ENCODE data around the gene IL2RA. TPM values are rescaled to one million over a fixed set of nuclear protein-coding genes. Genes with fewer than 3 reads are reported as not detected.

IL2RA gene
- total RNA-seq, 1 experiment from 2014 or later = not detected

- TF ChIP-seq EZH2phosphoT487 (IDR thresholded peaks at IDR 0.05; ENCODE audit: borderline replicate concordance, low read length) (no peak), CTCF (conservative IDR thresholded peaks at IDR 0.05; ENCODE audit: low read depth, low read length) (no peak), EZH2 (IDR thresholded peaks at IDR 0.05; ENCODE audit: low read length, unreplicated experiment) (no peak)
- intact Hi-C loops (cut with micrococcal nuclease) = no loop called here
- H3F3A ChIP-seq (ENCODE audit: low read length, unreplicated experiment) = no peaks in the 10 kb centered on the region
- no peaks in the 10 kb centered on the region for H3K79me2 ChIP-seq (ENCODE audit: low read length)
- no peaks in the 10 kb centered on the region for H3K27me3 ChIP-seq (ENCODE audit: low read length)
- no peak overlapping the region for H3K9ac ChIP-seq (ENCODE audit: low read length)
- CTCF ChIA-PET = no interaction called here
- no peaks in the 10 kb centered on the region for H4K20me1 ChIP-seq (ENCODE audit: low read length)
- no peaks in the 10 kb centered on the region for H3K4me1 ChIP-seq (ENCODE audit: insufficient read depth, low read length)
- POLR2A ChIA-PET (ENCODE audit: unreplicated experiment) = no interaction called here
- H3K9me3 ChIP-seq (ENCODE audit: low read length) = no peaks in the 10 kb centered on the region
- no peak overlapping the region for H3K4me3 ChIP-seq (ENCODE audit: low read length)
- H3K36me3 ChIP-seq (ENCODE audit: low read depth, low read length) = no peaks in the 10 kb centered on the region
- H3K4me2 ChIP-seq (ENCODE audit: low read length) = no peak overlapping the region
- no TSS peak for BruUV-seq (replicated peaks)
- DNase-seq (no peak), ATAC-seq (no peak)
- no peak overlapping the region for H3K27ac ChIP-seq (ENCODE audit: low read length)
- H2AFZ ChIP-seq (ENCODE audit: low read length) = no peak overlapping the region
- no peaks in the 10 kb centered on the region for H3K9me2 ChIP-seq (replicated peaks; ENCODE audit: low read length)
Observed at GRCh38 chr10:5996696-5997095, 65.5 kb downstream of the IL2RA start.

- Histone ChIP-seq H3K36me3 (ENCODE audit: low read depth, low read length) (no peaks in the 10 kb centered on the region), H3K27me3 (ENCODE audit: low read length) (no peaks in the 10 kb centered on the region), H3K79me2 (ENCODE audit: low read length) (no peaks in the 10 kb centered on the region), H3K4me2 (ENCODE audit: low read length) (no peak overlapping the region), H2AFZ (ENCODE audit: low read length) (no peak overlapping the region), H3K4me1 (ENCODE audit: insufficient read depth, low read length) (no peaks in the 10 kb centered on the region), H3K9me3 (ENCODE audit: low read length) (no peaks in the 10 kb centered on the region), H4K20me1 (ENCODE audit: low read length) (no peaks in the 10 kb centered on the region), H3F3A (ENCODE audit: low read length, unreplicated experiment) (no peaks in the 10 kb centered on the region), H3K27ac (ENCODE audit: low read length) (no peak overlapping the region), H3K4me3 (ENCODE audit: low read length) (no peak overlapping the region), H3K9me2 (replicated peaks; ENCODE audit: low read length) (no peaks in the 10 kb centered on the region), H3K9ac (ENCODE audit: low read length) (no peak overlapping the region)
- no TSS peak for BruUV-seq (replicated peaks)
- ChIA-PET CTCF (no interaction called here), POLR2A (ENCODE audit: unreplicated experiment) (no interaction called here)
- TF ChIP-seq CTCF (conservative IDR thresholded peaks at IDR 0.05; ENCODE audit: low read depth, low read length) (no peak), EZH2 (IDR thresholded peaks at IDR 0.05; ENCODE audit: low read length, unreplicated experiment) (no peak), EZH2phosphoT487 (IDR thresholded peaks at IDR 0.05; ENCODE audit: borderline replicate concordance, low read length) (no peak)
- ATAC-seq (no peak), DNase-seq (no peak)
- intact Hi-C loops (cut with micrococcal nuclease) = no loop called here
Observed at GRCh38 chr10:5992398-5992797, 69.8 kb downstream of the IL2RA start.

- no peak for TF ChIP-seq CTCF (conservative IDR thresholded peaks at IDR 0.05; ENCODE audit: low read depth, low read length)
- no peak for TF ChIP-seq EZH2 (IDR thresholded peaks at IDR 0.05; ENCODE audit: low read length, unreplicated experiment)
- no peak for TF ChIP-seq EZH2phosphoT487 (IDR thresholded peaks at IDR 0.05; ENCODE audit: borderline replicate concordance, low read length)
- no peak for ATAC-seq
- no peak overlapping the region for H3K9ac ChIP-seq (ENCODE audit: low read length)
- ChIA-PET POLR2A (ENCODE audit: unreplicated experiment) (no interaction called here), CTCF (no interaction called here)
- no peak overlapping the region for H3K4me3 ChIP-seq (ENCODE audit: low read length)
- H3K9me3 ChIP-seq (ENCODE audit: low read length) = no peaks in the 10 kb centered on the region
- no peaks in the 10 kb centered on the region for H3K9me2 ChIP-seq (replicated peaks; ENCODE audit: low read length)
- no TSS peak for BruUV-seq (replicated peaks)
- H3K27me3 ChIP-seq (ENCODE audit: low read length) = no peaks in the 10 kb centered on the region
- no peaks in the 10 kb centered on the region for H3F3A ChIP-seq (ENCODE audit: low read length, unreplicated experiment)
- H3K79me2 ChIP-seq (ENCODE audit: low read length) = no peaks in the 10 kb centered on the region
- no peak overlapping the region for H3K27ac ChIP-seq (ENCODE audit: low read length)
- no peaks in the 10 kb centered on the region for H3K4me1 ChIP-seq (ENCODE audit: insufficient read depth, low read length)
- intact Hi-C loops (cut with micrococcal nuclease) = no loop called here
- no peaks in the 10 kb centered on the region for H4K20me1 ChIP-seq (ENCODE audit: low read length)
- H2AFZ ChIP-seq (ENCODE audit: low read length) = no peak overlapping the region
- DNase-seq = no peak
- H3K36me3 ChIP-seq (ENCODE audit: low read depth, low read length) = no peaks in the 10 kb centered on the region
- H3K4me2 ChIP-seq (ENCODE audit: low read length) = no peak overlapping the region
Observed at GRCh38 chr10:5991708-5992107, 70.5 kb downstream of the IL2RA start.

Measured in PC-3 (cell line).